K562 (cell line): ENCODE results near the gene FTL. TPM values are rescaled to one million over a fixed set of nuclear protein-coding genes. Genes with fewer than 3 reads are reported as not detected.
A peak's percentile ranks its signal among the peaks of the same experiment; 100 is the strongest.

Experiments used
- ATAC-seq: fragments of 200-7000 bp; cut with Tn5 transposase; 3 replicates; pipeline ENCODE4 v1.9.1; 2020; ENCODE audit warnings: moderate library complexity
- BruUV-seq: library from RNA; stranded (reverse); fragments of 400-500 nt; replicated peaks from 2 replicates; lab custom pipeline; 2021; lab: Mats Ljungman, UMichigan
- CTCF ChIA-PET: fragments of 300-600 bp; formaldehyde crosslinking; extraction: SDS; loops from one replicate; lab custom pipeline; 2021; ENCODE audit warnings: low intra/inter-chr PET ratio; lab: Yijun Ruan, JAX
- POLR2A ChIA-PET: fragments of 300-600, 350-650 bp; sonication (Branson Sonifier 250); formaldehyde crosslinking; extraction: SDS; loops from one replicate; lab custom pipeline; 2021; ENCODE audit warnings: antibody characterized with exemption, inconsistent platforms; lab: Yijun Ruan, JAX
- DNase-seq, 4 experiments: peaks; one replicate each; pipeline versions ENCODE4 v3.0.0 to v3.0.0-alpha.2; 2011 to 2018; ENCODE audit warnings: low spot score in 3 of 4, mixed read lengths in 3 of 4; ENCODE audit errors: extremely low read depth in 1 of 4
- FAIRE-seq: peaks from 2 replicates; lab custom pipeline; 2011; peaks lifted over from hg19 to GRCh38; lab: Jason Lieb, UNC
- H2AFZ ChIP-seq: 2 replicates; pipeline ENCODE4 v1.6.0; 2011; ENCODE audit warnings: low read depth, low read length, control low read depth, inconsistent platforms
- H3K27ac ChIP-seq: fragments of 200-600 bp; 3 replicates; pipeline ENCODE4 v1.8.0; 2011; ENCODE audit warnings: low read depth, mild to moderate bottlenecking, control low read depth, inconsistent platforms, low read length, moderate library complexity, mixed read lengths; ENCODE audit errors: extremely low read depth
- H3K27me3 ChIP-seq, 2 experiments: fragments of 300-600 bp in 1 of 2; 2 replicates in 1 of 2; 3 replicates in 1 of 2; pipeline versions ENCODE4 v1.6.0 to v1.8.0; 2011; ENCODE audit warnings: inconsistent platforms in 2 of 2, low read length in 2 of 2, mild to moderate bottlenecking in 1 of 2, mixed read lengths in 1 of 2, moderate library complexity in 1 of 2; ENCODE audit not compliant: control insufficient read depth in 2 of 2, insufficient read depth in 2 of 2
- H3K36me3 ChIP-seq: fragments of 300-600 bp; 3 replicates; pipeline ENCODE4 v1.8.0; 2011; ENCODE audit warnings: mild to moderate bottlenecking, low read length, inconsistent platforms; ENCODE audit not compliant: control insufficient read depth, insufficient read depth
- H3K4me1 ChIP-seq, 2 experiments: fragments of 200-600 bp in 1 of 2; replicated peaks in 1 of 2; 2 replicates in 1 of 2; 3 replicates in 1 of 2; pipeline versions ENCODE4 v1.5.1 to v1.8.0; 2011; ENCODE audit warnings: inconsistent platforms in 2 of 2, low read length in 2 of 2, mild to moderate bottlenecking in 1 of 2, mixed read lengths in 1 of 2, moderate library complexity in 1 of 2; ENCODE audit not compliant: control insufficient read depth in 2 of 2, insufficient read depth in 2 of 2
- H3K4me2 ChIP-seq: 2 replicates; pipeline ENCODE4 v1.6.1; 2011; ENCODE audit warnings: low read length, control low read depth, inconsistent platforms, mixed read lengths; ENCODE audit not compliant: insufficient read depth
- H3K4me3 ChIP-seq: fragments of 200-600 bp; sonication (generic), shearing (Covaris generic); 2 replicates; pipeline ENCODE4 v1.5.1; 2016; ENCODE audit warnings: control low read depth, inconsistent platforms
- H3K79me2 ChIP-seq: fragments of 200-600 bp; 3 replicates; pipeline ENCODE4 v1.8.0; 2011; ENCODE audit warnings: low read length, inconsistent platforms; ENCODE audit not compliant: control insufficient read depth, insufficient read depth
- H3K9ac ChIP-seq, 2 experiments: 2 replicates each; pipeline versions ENCODE4 v1.6.0 to v1.6.1; 2011; ENCODE audit warnings: low read depth in 2 of 2, low read length in 2 of 2, control low read depth in 1 of 2, inconsistent platforms in 1 of 2, mild to moderate bottlenecking in 1 of 2, mixed read lengths in 1 of 2; ENCODE audit not compliant: insufficient read depth in 1 of 2
- H3K9me1 ChIP-seq: one replicate; pipeline ENCODE4 v1.6.0; 2011; ENCODE audit warnings: inconsistent platforms, mild to moderate bottlenecking, low read length, moderate library complexity; ENCODE audit not compliant: control insufficient read depth, insufficient read depth
- H3K9me3 ChIP-seq: replicated peaks from 2 replicates; pipeline ENCODE4 v1.5.1; 2011; ENCODE audit warnings: low read depth, low read length, inconsistent platforms; ENCODE audit not compliant: control insufficient read depth, insufficient read depth
- H4K20me1 ChIP-seq: replicated peaks from 2 replicates; pipeline ENCODE4 v1.6.1; 2011; ENCODE audit warnings: low read length, inconsistent platforms, mixed read lengths; ENCODE audit not compliant: control insufficient read depth, insufficient read depth
- BHLHE40 ChIP-seq: IDR thresholded peaks from 2 replicates; pipeline ENCODE4 v1.6.1; 2011; ENCODE audit warnings: low read length, improper control_type of control experiment
- CBFA2T3 ChIP-seq: fragments of 450-650 bp; IDR thresholded peaks from 2 replicates; pipeline ENCODE4 v1.6.1; 2017
- FOXA1 ChIP-seq: fragments of 450-650 bp; IDR thresholded peaks from 2 replicates; pipeline ENCODE4 v1.6.1; 2016; ENCODE audit warnings: mild to moderate bottlenecking, borderline replicate concordance
- GATA2 ChIP-seq: sonication (generic); formaldehyde crosslinking; IDR thresholded peaks from 2 replicates; pipeline ENCODE4 v1.4.0; 2020; ENCODE audit warnings: mild to moderate bottlenecking, missing genetic modification reagents
- HDAC8 ChIP-seq: fragments of 450-650 bp; IDR thresholded peaks from 2 replicates; pipeline ENCODE4 v1.6.1; 2016; ENCODE audit warnings: mild to moderate bottlenecking, missing genetic modification characterization, moderate library complexity, missing compliant biosample characterization
- PHF20 ChIP-seq: fragments of 450-650 bp; IDR thresholded peaks from 2 replicates; pipeline ENCODE4 v1.6.1; 2018; ENCODE audit not compliant: partially characterized antibody
- SMAD4 ChIP-seq: fragments of 250-450 bp; sonication (Bioruptor Pico); conservative IDR thresholded peaks from 2 replicates; pipeline ENCODE4 v1.8.0; 2021; ENCODE audit warnings: inconsistent platforms, mild to moderate bottlenecking, moderate library complexity
- SP2 ChIP-seq: IDR thresholded peaks from 2 replicates; pipeline ENCODE4 v1.6.1; 2011; ENCODE audit warnings: mild to moderate bottlenecking, low read depth, low read length, moderate library complexity; ENCODE audit not compliant: poor library complexity, severe bottlenecking; ENCODE audit errors: extremely low read depth
- SUPT5H ChIP-seq: fragments of 450-650 bp; IDR thresholded peaks from 2 replicates; pipeline ENCODE4 v1.6.1; 2016
- TAF7 ChIP-seq: fragments of 450-650 bp; IDR thresholded peaks from 2 replicates; pipeline ENCODE4 v1.6.1; 2016; ENCODE audit warnings: missing genetic modification characterization, missing compliant biosample characterization
- ZNF584 ChIP-seq: fragments of 200-800 bp; sonication (Bioruptor generic); IDR thresholded peaks from 2 replicates; pipeline ENCODE4 v1.6.1; 2016; ENCODE audit warnings: low read depth, mild to moderate bottlenecking, missing genetic modification characterization, missing compliant biosample characterization
- WGBS: fragments of 100-300 bp; shearing (Covaris generic); methylation state at CpG from one replicate; pipeline ENCODE4 v1.1.6; 2016; ENCODE audit warnings: low coverage, mixed read lengths; ENCODE audit not compliant: insufficient coverage; ENCODE audit errors: missing lambda C conversion rate; 5-methylcytosine and 5-hydroxymethylcytosine counted together
- in situ Hi-C: fragments of 300-500 bp; cut with MboI; formaldehyde crosslinking; loops from 4 replicates; pipeline ENCODE4 v1.15.0; 2018; ENCODE audit warnings: inconsistent platforms, mixed read lengths
- intact Hi-C: fragments of 100-400 bp; cut with micrococcal nuclease; formaldehyde crosslinking; loops from 2 replicates; pipeline ENCODE4 v1.14.2; 2022
- polyA plus RNA-seq, 8 experiments: library from polyadenylated mRNA; depleted of rRNA in 4 of 8; stranded (reverse) in 5 of 8; unstranded in 3 of 8; fragments of >200 nt; fragmentation: Nextera tagmentation in 2 of 8; fragmentation: Illumina TruSeq in 1 of 8; extraction: Ambion mirVana in 2 of 8; extraction: Trizol in 1 of 8; gene quantifications; 2 replicates each; pipeline versions ENCODE4 v1.2.1 to v1.2.3, GENCODE V29; 2011 to 2014; ENCODE audit warnings: inconsistent platforms in 1 of 8, missing spikeins in 1 of 8
- total RNA-seq, 7 experiments: library from RNA; depleted of rRNA in 6 of 7; stranded (reverse); fragments of >200 nt in 6 of 7; fragmentation: Illumina TruSeq in 2 of 7; extraction: Trizol in 2 of 7; gene quantifications; 2 replicates each; pipeline versions ENCODE4 v1.2.1 to v1.2.3, GENCODE V29; 2011 to 2021; ENCODE audit warnings: low replicate concordance in 1 of 7
- TF ChIP-seq, protein P1 (sequence below): fragments of 450-650 bp; formaldehyde crosslinking; IDR thresholded peaks from 2 replicates; pipeline ENCODE4 v1.4.0; 2022; ENCODE audit warnings: missing genetic modification characterization
- TF ChIP-seq, protein P2 (sequence below): fragments of 450-650 bp; formaldehyde crosslinking; IDR thresholded peaks from 2 replicates; pipeline ENCODE4 v1.4.0; 2020; ENCODE audit warnings: mild to moderate bottlenecking, moderate library complexity

FTL gene
- total and polyA plus RNA-seq, 9 of the 15 experiments (the other 6 are each of a cell fraction or from before 2014, with no cell fraction given), result 1,231 to 27,415 (median 3,965) TPM

DNA sequence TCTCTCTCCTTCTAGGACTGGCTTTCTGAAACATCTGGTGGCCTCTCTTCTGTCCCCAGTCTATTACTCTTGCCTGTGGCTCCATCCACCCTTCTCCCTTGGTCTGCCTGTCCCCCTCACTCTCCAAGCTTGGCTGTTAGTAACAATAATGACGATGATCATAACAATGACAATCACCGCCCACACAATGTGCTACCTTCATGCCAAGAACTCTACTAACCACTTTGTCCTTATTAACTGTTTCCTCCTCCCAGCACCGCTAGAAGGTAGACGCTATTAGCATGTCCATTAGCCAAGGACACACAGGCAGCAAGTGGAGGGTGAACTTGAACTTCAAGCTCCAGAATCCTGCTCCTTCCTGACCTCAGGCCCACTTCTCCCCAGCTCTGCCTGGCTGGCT is 25.3 kb downstream of the FTL start:
- DNase-seq (no peak), ATAC-seq (no peak), FAIRE-seq (no peak)
- H3K9me3 ChIP-seq, result no peaks in the 10 kb centered on the region
- ChIA-PET CTCF (no interaction called here), POLR2A (no interaction called here)
- in situ Hi-C loops, result no loop called here
- H3K27ac ChIP-seq, result no peak overlapping the region
- no peaks in the 10 kb centered on the region for H3K9me1 ChIP-seq
- no peaks in the 10 kb centered on the region for H4K20me1 ChIP-seq
- peaks cover 50% of the 10 kb centered on the region for H3K36me3 ChIP-seq
- no TSS peak for BruUV-seq
- no peak overlapping the region for H3K4me2 ChIP-seq
- H3K27me3 ChIP-seq, result no peaks in the 10 kb centered on the region
- TF ChIP-seq FOXA1, result no peak
- no peak for TF ChIP-seq PHF20
- TF ChIP-seq SMAD4 (CRISPR knock-in tag), result no peak
- TF ChIP-seq BHLHE40, result no peak
- TF ChIP-seq GATA2 (CRISPR knock-in tag), result no peak
- TF ChIP-seq, protein P1, sequence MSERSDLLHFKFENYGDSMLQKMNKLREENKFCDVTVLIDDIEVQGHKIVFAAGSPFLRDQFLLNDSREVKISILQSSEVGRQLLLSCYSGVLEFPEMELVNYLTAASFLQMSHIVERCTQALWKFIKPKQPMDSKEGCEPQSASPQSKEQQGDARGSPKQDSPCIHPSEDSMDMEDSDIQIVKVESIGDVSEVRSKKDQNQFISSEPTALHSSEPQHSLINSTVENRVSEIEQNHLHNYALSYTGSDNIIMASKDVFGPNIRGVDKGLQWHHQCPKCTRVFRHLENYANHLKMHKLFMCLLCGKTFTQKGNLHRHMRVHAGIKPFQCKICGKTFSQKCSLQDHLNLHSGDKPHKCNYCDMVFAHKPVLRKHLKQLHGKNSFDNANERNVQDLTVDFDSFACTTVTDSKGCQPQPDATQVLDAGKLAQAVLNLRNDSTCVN (CRISPR knock-in tag), result no peak
- no peak for TF ChIP-seq SUPT5H
- TF ChIP-seq ZNF584 (CRISPR knock-in tag), result no peak
- TF ChIP-seq CBFA2T3, result no peak
- TF ChIP-seq HDAC8 (tag), result no peak
- no peak for TF ChIP-seq TAF7
- no peak for TF ChIP-seq SP2
- TF ChIP-seq, protein P2, sequence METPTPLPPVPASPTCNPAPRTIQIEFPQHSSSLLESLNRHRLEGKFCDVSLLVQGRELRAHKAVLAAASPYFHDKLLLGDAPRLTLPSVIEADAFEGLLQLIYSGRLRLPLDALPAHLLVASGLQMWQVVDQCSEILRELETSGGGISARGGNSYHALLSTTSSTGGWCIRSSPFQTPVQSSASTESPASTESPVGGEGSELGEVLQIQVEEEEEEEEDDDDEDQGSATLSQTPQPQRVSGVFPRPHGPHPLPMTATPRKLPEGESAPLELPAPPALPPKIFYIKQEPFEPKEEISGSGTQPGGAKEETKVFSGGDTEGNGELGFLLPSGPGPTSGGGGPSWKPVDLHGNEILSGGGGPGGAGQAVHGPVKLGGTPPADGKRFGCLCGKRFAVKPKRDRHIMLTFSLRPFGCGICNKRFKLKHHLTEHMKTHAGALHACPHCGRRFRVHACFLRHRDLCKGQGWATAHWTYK (CRISPR knock-in tag), result no peak
- H2AFZ ChIP-seq, result no peak overlapping the region
- 82% methylated on average over 4 of the region's 4 CpGs for WGBS
- H3K9ac ChIP-seq, result peak overlapping the region in 1 of 2 experiments; percentile 53; a peak in 1 of 4 replicates
- H3K4me1 ChIP-seq, result peaks cover 5 to 32% of the 10 kb centered on the region in 2 experiments; a peak in 4 of 5 replicates
- intact Hi-C loops, result loop anchor here (10.0 kb wide), 2 partner anchors 164 to 234 kb away; partner anchors contain the start of genes HRC and TRPM4
- H3K79me2 ChIP-seq, result peaks cover 47% of the 10 kb centered on the region
- H3K4me3 ChIP-seq, result no peak overlapping the region
